Measurements from ENCODE around the gene PTOV1. TPM values are rescaled to one million over a fixed set of nuclear protein-coding genes. Genes with fewer than 3 reads are reported as not detected.

PTOV1 gene
- polyA plus RNA-seq, 3 donors = 278 to 373 (median 349) TPM

Other genes with a start within 250 kb of the PTOV1 start
- gene RRAS, start 211.0 kb upstream of the PTOV1 start, polyA plus RNA-seq (ENCODE audit: insufficient read length in 3 of 3) = 10 to 100 TPM; 20.6 to 28.9 (median 24.9) TPM
- gene SCAF1, start 208.9 kb upstream of the PTOV1 start, polyA plus RNA-seq (ENCODE audit: insufficient read length in 3 of 3) = 10 to 100 TPM; 28.4 to 44.1 (median 43.4) TPM
- 10 to 100 TPM; 36.8 to 92.3 (median 57.7) TPM for gene IRF3, start 185.3 kb upstream of the PTOV1 start, polyA plus RNA-seq (ENCODE audit: insufficient read length in 3 of 3)
- 10 to 100 TPM; 21.0 to 31.6 (median 28.0) TPM for gene BCL2L12, start 185.2 kb upstream of the PTOV1 start, polyA plus RNA-seq (ENCODE audit: insufficient read length in 3 of 3)
- 100 to 1,000 TPM; 198 to 261 (median 228) TPM for gene PRMT1, start 173.9 kb upstream of the PTOV1 start, polyA plus RNA-seq (ENCODE audit: insufficient read length in 3 of 3)
- 1 to 10 TPM; 1.1 to 1.6 (median 1.5) TPM for gene ADM5, start 161.6 kb upstream of the PTOV1 start, polyA plus RNA-seq (ENCODE audit: insufficient read length in 3 of 3)
- gene CPT1C, start 160.0 kb upstream of the PTOV1 start, polyA plus RNA-seq (ENCODE audit: insufficient read length in 3 of 3) = 10 to 100 TPM in 2 of 3 donors, 1 to 10 TPM in 1; 8.0 to 12.8 (median 11.1) TPM
- under 1 TPM in 2 of 3 donors, not detected in 1; 0.10 to 0.18 TPM for gene TSKS, start 87.9 kb upstream of the PTOV1 start, polyA plus RNA-seq (ENCODE audit: insufficient read length in 3 of 3)
- 10 to 100 TPM; 44.5 to 69.2 (median 66.9) TPM for gene AP2A1, start 84.2 kb upstream of the PTOV1 start, polyA plus RNA-seq (ENCODE audit: insufficient read length in 3 of 3)
- gene FUZ, start 37.9 kb upstream of the PTOV1 start, polyA plus RNA-seq (ENCODE audit: insufficient read length in 3 of 3) = 10 to 100 TPM; 35.6 to 42.1 (median 38.4) TPM
- 10 to 100 TPM; 61.4 to 74.1 (median 69.6) TPM for gene MED25, start 32.9 kb upstream of the PTOV1 start, polyA plus RNA-seq (ENCODE audit: insufficient read length in 3 of 3)
- gene PNKP, start 16.4 kb downstream of the PTOV1 start, polyA plus RNA-seq (ENCODE audit: insufficient read length in 3 of 3) = 10 to 100 TPM; 41.8 to 93.0 (median 60.3) TPM
- 10 to 100 TPM; 23.9 to 40.5 (median 38.1) TPM for gene AKT1S1, start 26.2 kb downstream of the PTOV1 start, polyA plus RNA-seq (ENCODE audit: insufficient read length in 3 of 3)
- gene TBC1D17, start 26.5 kb downstream of the PTOV1 start, polyA plus RNA-seq (ENCODE audit: insufficient read length in 3 of 3) = 10 to 100 TPM; 38.3 to 61.4 (median 43.0) TPM
- 1 to 10 TPM; 3.2 to 7.2 (median 3.9) TPM for gene IL4I1, start 45.7 kb downstream of the PTOV1 start, polyA plus RNA-seq (ENCODE audit: insufficient read length in 3 of 3)
- gene ATF5, start 78.0 kb downstream of the PTOV1 start, polyA plus RNA-seq (ENCODE audit: insufficient read length in 3 of 3) = 10 to 100 TPM; 20.6 to 28.6 (median 26.0) TPM
- 10 to 100 TPM; 55.1 to 70.3 (median 67.1) TPM for gene NUP62, start 78.3 kb downstream of the PTOV1 start, polyA plus RNA-seq (ENCODE audit: insufficient read length in 3 of 3)
- gene SIGLEC11, start 110.0 kb downstream of the PTOV1 start, polyA plus RNA-seq (ENCODE audit: insufficient read length in 3 of 3) = 1 to 10 TPM; 4.9 to 6.6 (median 5.0) TPM
- 10 to 100 TPM; 48.2 to 54.1 (median 49.6) TPM for gene VRK3, start 174.2 kb downstream of the PTOV1 start, polyA plus RNA-seq (ENCODE audit: insufficient read length in 3 of 3)
- 10 to 100 TPM; 16.5 to 19.0 (median 16.5) TPM for gene ZNF473, start 174.8 kb downstream of the PTOV1 start, polyA plus RNA-seq (ENCODE audit: insufficient read length in 3 of 3)